ENCODE measurements around the gene OPN4.

OPN4 gene

GRCh38 chr10:86700851-86701617 is 46.7 kb downstream of the OPN4 start:
- DNase-seq, result no peak
- Histone ChIP-seq H3K23ac (ENCODE audit: low read length in 2 of 2) (no peak overlapping the region), H2BK12ac (ENCODE audit: low read length in 2 of 2) (no peak overlapping the region), H4K91ac (ENCODE audit: low read length) (no peak overlapping the region), H3K36me3 (ENCODE audit: control insufficient read depth in 1 of 2, insufficient read depth in 2 of 2, low read depth in 1 of 2, low read length in 2 of 2) (no peaks in the 10 kb centered on the region), H3K4me2 (ENCODE audit: low read length, poor library complexity, severe bottlenecking) (no peak overlapping the region), H3K79me1 (replicated peaks; ENCODE audit: low read length, poor library complexity, severe bottlenecking) (no peaks in the 10 kb centered on the region), H3K18ac (ENCODE audit: low read depth in 1 of 2, low read length in 2 of 2) (no peak overlapping the region), H2AFZ (ENCODE audit: low read depth, low read length) (no peak overlapping the region), H2AK5ac (ENCODE audit: low read length, severe bottlenecking) (no peak overlapping the region), H3K4me3 (ENCODE audit: insufficient read depth in 1 of 2, low read depth in 1 of 2, low read length in 2 of 2) (no peak overlapping the region), H3K9ac (ENCODE audit: low read length) (no peak overlapping the region), H3K14ac (ENCODE audit: low read length in 2 of 2) (no peak overlapping the region), H3K4me1 (ENCODE audit: control insufficient read depth, insufficient read depth, low read depth, low read length) (peaks cover 2% of the 10 kb centered on the region), H4K8ac (ENCODE audit: low read length) (no peak overlapping the region), H2BK15ac (ENCODE audit: low read depth, poor library complexity, severe bottlenecking) (no peak overlapping the region), H3K4ac (ENCODE audit: low read depth in 1 of 2, low read length in 2 of 2) (no peak overlapping the region), H3K9me3 (ENCODE audit: control insufficient read depth, low read length) (no peaks in the 10 kb centered on the region), H2BK120ac (ENCODE audit: low read depth, low read length) (no peak overlapping the region), H2BK5ac (ENCODE audit: low read depth, low read length, poor library complexity, severe bottlenecking) (no peak overlapping the region), H3K27ac (ENCODE audit: low read length, poor library complexity, severe bottlenecking) (no peak overlapping the region), H3K27me3 (ENCODE audit: control insufficient read depth in 1 of 2, insufficient read depth in 1 of 2, low read length in 2 of 2) (peaks cover 6 to 8% of the 10 kb centered on the region in 2 experiments)
- 96% methylated on average over 9 of the region's 12 CpGs for WGBS

GRCh38 chr10:86703176-86703575 is 48.8 kb downstream of the OPN4 start:
- 96% methylated on average over 8 of the region's 8 CpGs for WGBS
- Histone ChIP-seq H3K27ac (ENCODE audit: low read length, poor library complexity, severe bottlenecking) (no peak overlapping the region), H4K8ac (ENCODE audit: low read length) (no peak overlapping the region), H2AFZ (ENCODE audit: low read depth, low read length) (no peak overlapping the region), H3K18ac (ENCODE audit: low read depth in 1 of 2, low read length in 2 of 2) (no peak overlapping the region), H2BK15ac (ENCODE audit: low read depth, poor library complexity, severe bottlenecking) (no peak overlapping the region), H2BK5ac (ENCODE audit: low read depth, low read length, poor library complexity, severe bottlenecking) (no peak overlapping the region), H3K4me3 (ENCODE audit: insufficient read depth in 1 of 2, low read depth in 1 of 2, low read length in 2 of 2) (no peak overlapping the region), H3K36me3 (ENCODE audit: control insufficient read depth in 1 of 2, insufficient read depth in 2 of 2, low read depth in 1 of 2, low read length in 2 of 2) (no peaks in the 10 kb centered on the region), H4K91ac (ENCODE audit: low read length) (no peak overlapping the region), H3K4me2 (ENCODE audit: low read length, poor library complexity, severe bottlenecking) (no peak overlapping the region), H3K79me1 (replicated peaks; ENCODE audit: low read length, poor library complexity, severe bottlenecking) (no peaks in the 10 kb centered on the region), H3K4ac (ENCODE audit: low read depth in 1 of 2, low read length in 2 of 2) (no peak overlapping the region), H3K27me3 (ENCODE audit: control insufficient read depth in 1 of 2, insufficient read depth in 1 of 2, low read length in 2 of 2) (peaks cover 0 to 6% of the 10 kb centered on the region in 2 experiments), H2BK120ac (ENCODE audit: low read depth, low read length) (no peak overlapping the region), H3K9me3 (ENCODE audit: control insufficient read depth, low read length) (no peaks in the 10 kb centered on the region), H3K14ac (ENCODE audit: low read length in 2 of 2) (no peak overlapping the region), H3K9ac (ENCODE audit: low read length) (no peak overlapping the region), H2BK12ac (ENCODE audit: low read length in 2 of 2) (no peak overlapping the region), H3K4me1 (ENCODE audit: control insufficient read depth, insufficient read depth, low read depth, low read length) (peaks cover 6% of the 10 kb centered on the region), H3K23ac (ENCODE audit: low read length in 2 of 2) (no peak overlapping the region), H2AK5ac (ENCODE audit: low read length, severe bottlenecking) (no peak overlapping the region)
- no peak for DNase-seq

GRCh38 chr10:86705139-86705538 is 50.8 kb downstream of the OPN4 start:
- H3K36me3 ChIP-seq (ENCODE audit: control insufficient read depth in 1 of 2, insufficient read depth in 2 of 2, low read depth in 1 of 2, low read length in 2 of 2), result peaks cover 0 to 2% of the 10 kb centered on the region in 2 experiments
- H2AFZ ChIP-seq (ENCODE audit: low read depth, low read length), result no peak overlapping the region
- no peak overlapping the region for H2BK12ac ChIP-seq (ENCODE audit: low read length in 2 of 2)
- H4K8ac ChIP-seq (ENCODE audit: low read length), result no peak overlapping the region
- peaks cover 2% of the 10 kb centered on the region for H3K79me1 ChIP-seq (replicated peaks; ENCODE audit: low read length, poor library complexity, severe bottlenecking)
- H3K18ac ChIP-seq (ENCODE audit: low read depth in 1 of 2, low read length in 2 of 2), result no peak overlapping the region
- no peak overlapping the region for H3K27ac ChIP-seq (ENCODE audit: low read length, poor library complexity, severe bottlenecking)
- H3K4me3 ChIP-seq (ENCODE audit: insufficient read depth in 1 of 2, low read depth in 1 of 2, low read length in 2 of 2), result no peak overlapping the region
- H3K23ac ChIP-seq (ENCODE audit: low read length in 2 of 2), result no peak overlapping the region
- no peak overlapping the region for H3K4ac ChIP-seq (ENCODE audit: low read depth in 1 of 2, low read length in 2 of 2)
- H2AK5ac ChIP-seq (ENCODE audit: low read length, severe bottlenecking), result no peak overlapping the region
- no peaks in the 10 kb centered on the region for H3K27me3 ChIP-seq (ENCODE audit: control insufficient read depth in 1 of 2, insufficient read depth in 1 of 2, low read length in 2 of 2)
- H4K91ac ChIP-seq (ENCODE audit: low read length), result no peak overlapping the region
- H3K4me1 ChIP-seq (ENCODE audit: control insufficient read depth, insufficient read depth, low read depth, low read length), result peaks cover 6% of the 10 kb centered on the region
- no peak overlapping the region for H2BK5ac ChIP-seq (ENCODE audit: low read depth, low read length, poor library complexity, severe bottlenecking)
- 100% methylated on average over 1 of the region's 1 CpG for whole genome bisulfite sequencing
- peak overlapping the region in 1 of 2 experiments; percentile 25 for H3K14ac ChIP-seq (ENCODE audit: low read length in 2 of 2)
- H3K9ac ChIP-seq (ENCODE audit: low read length), result no peak overlapping the region
- H2BK120ac ChIP-seq (ENCODE audit: low read depth, low read length), result no peak overlapping the region
- no peak overlapping the region for H3K4me2 ChIP-seq (ENCODE audit: low read length, poor library complexity, severe bottlenecking)
- no peaks in the 10 kb centered on the region for H3K9me3 ChIP-seq (ENCODE audit: control insufficient read depth, low read length)
- H2BK15ac ChIP-seq (ENCODE audit: low read depth, poor library complexity, severe bottlenecking), result no peak overlapping the region
- DNase-seq, result no peak

GRCh38 chr10:86705905-86706304 is 51.6 kb downstream of the OPN4 start:
- H2BK15ac ChIP-seq (ENCODE audit: low read depth, poor library complexity, severe bottlenecking), result no peak overlapping the region
- peaks cover 0 to 2% of the 10 kb centered on the region in 2 experiments for H3K36me3 ChIP-seq (ENCODE audit: control insufficient read depth in 1 of 2, insufficient read depth in 2 of 2, low read depth in 1 of 2, low read length in 2 of 2)
- no peak overlapping the region for H2BK120ac ChIP-seq (ENCODE audit: low read depth, low read length)
- no peak overlapping the region for H3K23ac ChIP-seq (ENCODE audit: low read length in 2 of 2)
- H3K4me1 ChIP-seq (ENCODE audit: control insufficient read depth, insufficient read depth, low read depth, low read length), result peaks cover 11% of the 10 kb centered on the region
- H3K14ac ChIP-seq (ENCODE audit: low read length in 2 of 2), result peak overlapping the region in 1 of 2 experiments; percentile 25
- no peak overlapping the region for H2AK5ac ChIP-seq (ENCODE audit: low read length, severe bottlenecking)
- H3K4ac ChIP-seq (ENCODE audit: low read depth in 1 of 2, low read length in 2 of 2), result no peak overlapping the region
- no peak overlapping the region for H3K27ac ChIP-seq (ENCODE audit: low read length, poor library complexity, severe bottlenecking)
- no peak overlapping the region for H4K91ac ChIP-seq (ENCODE audit: low read length)
- no peak for DNase-seq
- H3K79me1 ChIP-seq (replicated peaks; ENCODE audit: low read length, poor library complexity, severe bottlenecking), result peaks cover 4% of the 10 kb centered on the region
- no peaks in the 10 kb centered on the region for H3K27me3 ChIP-seq (ENCODE audit: control insufficient read depth in 1 of 2, insufficient read depth in 1 of 2, low read length in 2 of 2)
- H3K18ac ChIP-seq (ENCODE audit: low read depth in 1 of 2, low read length in 2 of 2), result no peak overlapping the region
- no peak overlapping the region for H2BK5ac ChIP-seq (ENCODE audit: low read depth, low read length, poor library complexity, severe bottlenecking)
- H3K9ac ChIP-seq (ENCODE audit: low read length), result no peak overlapping the region
- no peak overlapping the region for H3K4me3 ChIP-seq (ENCODE audit: insufficient read depth in 1 of 2, low read depth in 1 of 2, low read length in 2 of 2)
- H2AFZ ChIP-seq (ENCODE audit: low read depth, low read length), result no peak overlapping the region
- WGBS, result 84% methylated on average over 2 of the region's 2 CpGs
- H3K9me3 ChIP-seq (ENCODE audit: control insufficient read depth, low read length), result no peaks in the 10 kb centered on the region
- no peak overlapping the region for H3K4me2 ChIP-seq (ENCODE audit: low read length, poor library complexity, severe bottlenecking)
- no peak overlapping the region for H4K8ac ChIP-seq (ENCODE audit: low read length)
- H2BK12ac ChIP-seq (ENCODE audit: low read length in 2 of 2), result no peak overlapping the region

Data from mesenchymal stem cell (in vitro differentiated cells and primary cell).